Psoas muscle (tissue), 8 donors: ENCODE results near the gene BRPF1. TPM values are rescaled to one million over a fixed set of nuclear protein-coding genes. Genes with fewer than 3 reads are reported as not detected.

Experiments used
- ATAC-seq, 4 donors: fragments of 200-7000 bp; cut with Tn5 transposase; one replicate each; pipeline ENCODE4 v1.9.1; 2020; ENCODE audit warnings: moderate library complexity in 3 of 4, mild to moderate bottlenecking in 2 of 4
- DNase-seq, 2 donors: peaks; one replicate each; pipeline ENCODE4 v3.0.0-alpha.2; 2020
- H3K27ac ChIP-seq: fragments of 200-600 bp; one replicate; pipeline ENCODE4 v1.8.0; 2022
- H3K27me3 ChIP-seq, 3 donors: fragments of 200-600 bp in 1 of 3; one replicate each; pipeline versions ENCODE4 v1.6.1 to v1.8.0; 2013 to 2022; ENCODE audit warnings: low read length in 2 of 3, mild to moderate bottlenecking in 2 of 3, moderate library complexity in 1 of 3; ENCODE audit not compliant: insufficient read depth in 3 of 3
- H3K36me3 ChIP-seq, 2 donors: fragments of 200-600 bp in 1 of 2; one replicate each; pipeline versions ENCODE4 v1.6.1 to v1.8.0; 2013 to 2022; ENCODE audit warnings: low read depth in 1 of 2, mild to moderate bottlenecking in 1 of 2, moderate library complexity in 1 of 2; ENCODE audit not compliant: insufficient read depth in 1 of 2
- H3K4me1 ChIP-seq: fragments of 200-600 bp; one replicate; pipeline ENCODE4 v1.8.0; 2022
- H3K4me3 ChIP-seq: fragments of 200-600 bp; one replicate; pipeline ENCODE4 v1.8.0; 2022; ENCODE audit warnings: mild to moderate bottlenecking
- H3K9me3 ChIP-seq: fragments of 200-600 bp; one replicate; pipeline ENCODE4 v1.8.0; 2022
- WGBS, 3 donors: extraction: QIAGEN DNeasy Blood & Tissue Kit; methylation state at CpG; one replicate each; pipeline versions ENCODE4 v1.1.6 to v1.1.7; 2013; 5-methylcytosine and 5-hydroxymethylcytosine counted together
- intact Hi-C, 2 donors: fragments of 100-400 bp; cut with DNase I; formaldehyde crosslinking; loops; one replicate each; pipeline versions ENCODE4 v1.11.0 to v1.14.2; 2022
- polyA plus RNA-seq, 3 donors: library from polyadenylated mRNA; stranded (reverse); fragments of 200-250 nt; gene quantifications; one replicate each; pipeline ENCODE4 v1.2.3, GENCODE V29; 2013
- total RNA-seq, 4 donors: library from RNA; stranded (reverse); fragmentation: NEBNext Ultra II Directional in 2 of 4; extraction: Animal tissue kit (Norgen Biotek cat#: 25700) in 2 of 4; gene quantifications; one replicate each; pipeline versions ENCODE4 v1.2.1 to v1.2.4, GENCODE V29; 2021 to 2023
- TF ChIP-seq, protein P1 (sequence below): fragments of 200-600 bp; IDR thresholded peaks from one replicate; pipeline ENCODE4 v1.8.0; 2022; ENCODE audit warnings: antibody characterized with exemption
- donor health status: healthy with polysubstance abuse.
- donor health status: DM: no; HTN: no; CAD: no; lungs with moderate emphysema.
- donor health status: Bipolar disorder and iron deficiency.
- donor health status: healthy.
- donor health status: DM: yes; HTN: yes; CAD: no.
- donor health status: DM: no; HTN: no; CAD: no.
- donor health status: DM: no; HTN: no; CAD: no.
- donor health status: DM: yes; HTN: yes; CAD: no.

Gene BRPF1
- total and polyA plus RNA-seq, 7 donors = 6.8 to 16.1 (median 9.9) TPM

GRCh38 chr3:9787714-9788113 is 56.2 kb downstream of the BRPF1 start:
- TF ChIP-seq, protein P1, sequence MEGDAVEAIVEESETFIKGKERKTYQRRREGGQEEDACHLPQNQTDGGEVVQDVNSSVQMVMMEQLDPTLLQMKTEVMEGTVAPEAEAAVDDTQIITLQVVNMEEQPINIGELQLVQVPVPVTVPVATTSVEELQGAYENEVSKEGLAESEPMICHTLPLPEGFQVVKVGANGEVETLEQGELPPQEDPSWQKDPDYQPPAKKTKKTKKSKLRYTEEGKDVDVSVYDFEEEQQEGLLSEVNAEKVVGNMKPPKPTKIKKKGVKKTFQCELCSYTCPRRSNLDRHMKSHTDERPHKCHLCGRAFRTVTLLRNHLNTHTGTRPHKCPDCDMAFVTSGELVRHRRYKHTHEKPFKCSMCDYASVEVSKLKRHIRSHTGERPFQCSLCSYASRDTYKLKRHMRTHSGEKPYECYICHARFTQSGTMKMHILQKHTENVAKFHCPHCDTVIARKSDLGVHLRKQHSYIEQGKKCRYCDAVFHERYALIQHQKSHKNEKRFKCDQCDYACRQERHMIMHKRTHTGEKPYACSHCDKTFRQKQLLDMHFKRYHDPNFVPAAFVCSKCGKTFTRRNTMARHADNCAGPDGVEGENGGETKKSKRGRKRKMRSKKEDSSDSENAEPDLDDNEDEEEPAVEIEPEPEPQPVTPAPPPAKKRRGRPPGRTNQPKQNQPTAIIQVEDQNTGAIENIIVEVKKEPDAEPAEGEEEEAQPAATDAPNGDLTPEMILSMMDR = no peak
- H3K4me3 ChIP-seq = no peak overlapping the region
- H3K27ac ChIP-seq = no peak overlapping the region
- no peak for ATAC-seq
- intact Hi-C loops = loop anchor here in 1 of 2 donors (5.0 kb wide), 1 partner anchor 35 kb away; no protein-coding TSS in a partner anchor
- DNase-seq = no peak
- H3K9me3 ChIP-seq = no peaks in the 10 kb centered on the region
- 76 to 83% (median 77%) methylated on average over 6 of the region's 6 CpGs for WGBS, 3 donors
- H3K4me1 ChIP-seq = peaks cover 12% of the 10 kb centered on the region
- peaks cover 16 to 82% of the 10 kb centered on the region in 2 donors for H3K36me3 ChIP-seq
- H3K27me3 ChIP-seq = no peaks in the 10 kb centered on the region

DNA sequence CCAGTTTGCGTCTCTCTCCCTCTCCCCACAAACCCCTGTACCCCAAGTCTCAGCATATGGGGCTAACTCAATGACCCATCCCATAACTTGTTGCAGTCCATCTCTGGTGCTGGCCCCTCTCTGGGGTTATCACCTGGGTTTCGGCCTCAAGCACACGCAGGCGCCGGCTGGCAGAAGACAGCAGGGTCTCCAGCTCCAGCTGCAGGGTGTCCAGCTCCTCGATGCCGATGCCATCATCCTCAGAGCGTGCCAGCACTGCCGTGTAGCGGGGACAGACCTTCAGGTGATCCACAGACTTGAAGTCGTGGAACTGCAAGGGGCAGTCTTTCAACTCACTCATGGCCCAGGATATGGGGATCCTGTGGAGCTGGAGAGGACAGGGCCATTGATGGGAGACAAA is 59.6 kb downstream of the BRPF1 start:
- intact Hi-C loops = no loop called here
- 79 to 81% (median 81%) methylated on average over 11 of the region's 11 CpGs for WGBS, 3 donors
- Histone ChIP-seq H3K27ac (peak overlapping the region; percentile 95), H3K4me3 (no peak overlapping the region), H3K27me3 (no peaks in the 10 kb centered on the region), H3K36me3 (peaks cover 8 to 65% of the 10 kb centered on the region in 2 donors), H3K9me3 (no peaks in the 10 kb centered on the region), H3K4me1 (peaks cover 24% of the 10 kb centered on the region)
- DNase-seq (no peak), ATAC-seq (no peak)
- TF ChIP-seq, protein P1 = no peak

DNA sequence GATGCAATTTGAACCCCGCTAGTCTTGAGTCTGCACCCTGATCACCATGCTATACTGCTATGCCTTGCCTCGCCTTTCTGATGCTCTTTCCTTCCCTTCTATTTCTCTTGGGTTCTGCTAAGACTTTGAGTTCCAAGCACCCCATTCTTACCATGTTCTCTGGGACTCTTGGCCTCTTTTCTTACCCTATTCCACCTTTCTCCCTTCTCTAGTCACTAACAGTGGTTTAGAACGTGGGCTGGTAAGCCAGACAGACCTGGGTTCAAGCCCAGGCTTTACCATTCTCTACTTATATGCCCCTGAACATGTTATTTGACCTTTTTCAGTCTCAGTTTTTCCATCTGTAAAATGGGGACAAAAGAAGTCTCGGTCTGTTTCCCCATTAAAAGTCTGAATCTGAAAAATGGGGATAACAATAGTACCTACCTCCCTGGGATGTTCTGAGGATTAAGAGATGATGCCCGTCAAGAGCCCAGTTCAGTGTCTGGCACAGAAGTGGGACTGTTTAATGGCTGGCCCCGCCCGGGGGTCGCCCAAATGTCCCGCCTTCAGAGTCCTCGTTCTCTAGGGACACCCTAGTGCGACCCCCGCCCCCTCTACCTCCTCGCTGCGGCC is 60.4 kb downstream of the BRPF1 start:
- intact Hi-C loops = no loop called here
- H3K36me3 ChIP-seq = peaks cover 5 to 59% of the 10 kb centered on the region in 2 donors
- peak overlapping the region; percentile 95 for H3K27ac ChIP-seq
- ATAC-seq (no peak), DNase-seq (no peak)
- H3K4me3 ChIP-seq = peak overlapping the region; percentile 87
- 14 to 16% (median 16%) methylated on average over 14 of the region's 14 CpGs for WGBS, 3 donors
- peaks cover 24% of the 10 kb centered on the region for H3K4me1 ChIP-seq
- H3K27me3 ChIP-seq = no peaks in the 10 kb centered on the region
- no peaks in the 10 kb centered on the region for H3K9me3 ChIP-seq
- TF ChIP-seq, protein P1 = no peak

GRCh38 chr3:9792405-9793160 is 61.0 kb downstream of the BRPF1 start, which contains the start of the genes ARPC4 and TADA3:
TSS of gene ARPC4 (plus strand) at chr3:9793082. CDS start at chr3:9793122, 40 bp downstream.
TSS of gene TADA3 (minus strand) at chr3:9792473. CDS start at chr3:9791466, 1,007 bp downstream.
- ATAC-seq = peak; percentile 93 to 94 (median 94)
- Histone ChIP-seq H3K9me3 (no peaks in the 10 kb centered on the region), H3K27me3 (no peaks in the 10 kb centered on the region), H3K4me3 (peak within 1 kb of the TSS; percentile 87), H3K27ac (peak within 1 kb of the TSS; percentile 95), H3K4me1 (peaks cover 24% of the 10 kb centered on the region), H3K36me3 (peaks cover 5 to 59% of the 10 kb centered on the region in 2 donors)
- WGBS, 3 donors = 1% methylated on average over 61 to 65 of the region's 65 CpGs
- intact Hi-C loops = no loop called here
- DNase-seq = peak; percentile 94 to 96
- TF ChIP-seq, protein P1 = no peak
